Measurements from ENCODE around the gene DBET.
"Not testable (repeated sequence)": the region's sequence is repeated elsewhere in the genome, so short reads cannot be mapped to it uniquely, and the experiment has no call there.

DBET gene

GRCh38 chr4:190064342-190064741 is at the start of gene DBET:
Gene DBET, plus strand, starts transcription at chr4:190064502.
- DNase-seq, result not testable (repeated sequence)

- no peak for DNase-seq
Measured at GRCh38 chr4:190014771-190015537, 49.3 kb upstream of the DBET start.

- no peak for DNase-seq
Measured at GRCh38 chr4:190015538-190016368, 48.5 kb upstream of the DBET start.

- DNase-seq, result no peak
Measured at GRCh38 chr4:190016369-190017289, 47.7 kb upstream of the DBET start.

GRCh38 chr4:190017357-190018200 is 46.7 kb upstream of the DBET start:
- no peak for DNase-seq

GRCh38 chr4:190018201-190018920 is 45.9 kb upstream of the DBET start:
- DNase-seq, result no peak

- DNase-seq, result no peak
Measured at GRCh38 chr4:190019023-190019858, 45.1 kb upstream of the DBET start.

- DNase-seq, result not testable (repeated sequence)
Measured at GRCh38 chr4:190019859-190020463, 44.3 kb upstream of the DBET start.

- no peak for DNase-seq
Measured at GRCh38 chr4:190020790-190021717, 43.2 kb upstream of the DBET start.

GRCh38 chr4:190021973-190022372 is 42.3 kb upstream of the DBET start:
- DNase-seq, result not testable (repeated sequence)

- not testable (repeated sequence) for DNase-seq
Measured at GRCh38 chr4:190022614-190023281, 41.6 kb upstream of the DBET start.

GRCh38 chr4:190027156-190027555 is 37.1 kb upstream of the DBET start, which contains the start of gene FRG2:
Gene FRG2, minus strand, starts transcription at chr4:190027256. Its CDS starts 52 bp downstream, at chr4:190027204.
- not testable (repeated sequence) for DNase-seq

- not testable (repeated sequence) for DNase-seq
Measured at GRCh38 chr4:190031264-190031663, 33.0 kb upstream of the DBET start.

GRCh38 chr4:190037704-190038388 is 26.5 kb upstream of the DBET start:
- not testable (repeated sequence) for DNase-seq

- DNase-seq, result not testable (repeated sequence)
Measured at GRCh38 chr4:190040873-190041272, 23.4 kb upstream of the DBET start.

- not testable (repeated sequence) for DNase-seq
Measured at GRCh38 chr4:190047627-190048026, 16.7 kb upstream of the DBET start.
